Pons (tissue), 1 donor: ENCODE measurements around the gene AP5Z1.

Experiments used
- DNase-seq: peaks from one replicate; pipeline ENCODE4 v3.0.0-alpha.2; 2016; ENCODE audit warnings: low spot score

Gene AP5Z1

DNA sequence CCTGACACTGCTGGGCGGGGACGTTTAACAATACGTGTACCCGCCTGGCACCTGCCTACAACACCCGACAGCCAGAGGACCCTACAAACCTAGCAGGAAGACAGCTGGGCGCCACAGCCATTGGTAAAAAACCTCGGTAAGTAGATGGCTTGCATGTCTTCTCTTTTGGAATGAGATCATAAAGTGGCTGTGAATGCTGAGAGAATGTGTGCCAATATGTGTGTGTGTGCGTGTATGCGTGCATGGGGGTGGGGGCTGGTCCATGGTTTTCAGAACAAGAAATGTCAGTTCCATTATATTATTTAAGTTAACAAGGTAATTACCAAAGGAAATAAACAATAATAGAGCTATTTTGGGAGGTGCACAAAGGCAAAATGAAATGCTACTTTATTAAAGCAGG lies 47.3 kb downstream of the AP5Z1 start:
- no peak for DNase-seq

DNA sequence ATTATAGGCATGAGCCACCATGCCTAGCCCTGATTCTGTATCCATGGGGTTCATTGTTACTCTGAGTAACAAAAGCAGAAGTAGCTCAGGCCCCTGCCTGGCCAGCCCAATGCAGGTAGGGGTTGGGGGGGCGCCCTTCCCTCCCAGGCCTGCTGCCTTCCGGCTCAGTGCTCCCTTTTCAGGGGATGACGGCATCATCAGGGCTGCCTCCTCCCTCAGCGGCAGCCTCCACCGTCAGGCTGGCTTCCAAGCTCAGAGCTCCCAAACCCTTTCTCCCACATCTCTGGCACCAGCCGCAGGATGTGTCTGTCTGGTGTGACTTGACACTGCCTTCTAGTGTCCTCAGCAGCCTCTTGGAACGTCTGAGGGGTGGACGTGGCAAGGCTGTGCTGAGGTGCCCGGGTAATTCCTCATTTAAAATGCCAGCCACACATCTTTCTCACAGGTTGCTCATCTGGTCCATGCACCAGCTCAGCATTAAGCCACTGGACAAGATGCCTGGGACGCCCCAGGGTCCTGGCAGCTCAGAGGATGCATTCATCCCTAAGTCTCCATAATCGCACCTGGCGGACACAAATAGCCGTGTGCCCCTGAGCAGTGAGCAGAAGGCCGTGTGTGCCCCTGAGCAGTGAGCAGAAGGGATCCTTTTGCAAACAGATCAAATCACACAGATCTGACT lies 48.2 kb downstream of the AP5Z1 start:
- DNase-seq = no peak

DNA sequence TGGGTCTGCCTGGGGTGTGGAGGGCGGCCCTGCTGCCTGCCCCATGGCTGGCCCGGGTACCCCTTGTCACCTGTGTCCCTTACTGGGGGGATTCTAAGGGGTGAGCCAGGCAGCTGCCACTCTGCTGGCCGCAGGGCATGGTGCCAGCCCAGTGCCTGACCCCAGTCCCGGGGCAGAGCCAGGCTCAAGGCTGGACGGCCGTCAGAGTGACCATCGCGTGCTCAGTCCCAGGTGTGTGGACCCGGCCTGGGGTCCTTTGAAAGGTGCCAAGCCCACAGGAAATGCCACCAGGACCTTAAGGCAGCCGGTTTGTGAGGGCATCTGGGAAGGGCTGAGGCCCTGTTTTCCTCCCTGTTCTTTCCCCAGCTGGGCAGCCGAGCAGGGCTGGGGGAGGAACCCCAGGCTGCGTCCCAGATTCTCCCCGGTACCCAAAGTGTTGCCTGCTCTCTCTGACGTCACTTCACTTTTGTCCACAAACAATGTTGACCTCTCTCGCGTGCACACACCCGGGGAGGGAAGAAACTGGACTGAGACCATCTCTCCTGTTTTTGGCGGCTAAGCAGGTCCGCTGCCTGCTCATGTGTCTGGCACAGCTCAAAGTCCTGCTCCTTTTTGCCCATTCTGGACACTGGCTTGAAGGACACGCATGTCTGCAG lies 48.8 kb downstream of the AP5Z1 start:
- DNase-seq = no peak

DNA sequence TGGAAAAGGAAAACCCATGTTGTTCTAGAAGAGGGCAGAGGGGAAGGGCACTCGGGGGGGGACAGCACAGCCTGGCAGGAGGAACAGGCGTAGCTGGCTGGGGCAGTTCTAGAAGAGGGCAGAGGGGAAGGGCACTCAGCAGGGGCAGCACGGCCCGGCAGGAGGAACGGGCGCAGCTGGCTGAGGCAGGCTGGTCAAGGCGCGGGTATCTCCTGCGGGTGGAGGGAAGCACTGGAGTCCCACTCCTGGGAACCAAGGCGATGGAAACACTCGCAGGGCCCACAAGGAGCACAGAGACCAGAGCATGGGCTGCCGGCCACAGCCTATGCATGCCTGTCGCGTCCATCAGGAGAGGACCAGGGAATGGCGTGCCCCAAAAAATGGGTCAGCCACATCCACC lies 49.7 kb downstream of the AP5Z1 start:
- no peak for DNase-seq

DNA sequence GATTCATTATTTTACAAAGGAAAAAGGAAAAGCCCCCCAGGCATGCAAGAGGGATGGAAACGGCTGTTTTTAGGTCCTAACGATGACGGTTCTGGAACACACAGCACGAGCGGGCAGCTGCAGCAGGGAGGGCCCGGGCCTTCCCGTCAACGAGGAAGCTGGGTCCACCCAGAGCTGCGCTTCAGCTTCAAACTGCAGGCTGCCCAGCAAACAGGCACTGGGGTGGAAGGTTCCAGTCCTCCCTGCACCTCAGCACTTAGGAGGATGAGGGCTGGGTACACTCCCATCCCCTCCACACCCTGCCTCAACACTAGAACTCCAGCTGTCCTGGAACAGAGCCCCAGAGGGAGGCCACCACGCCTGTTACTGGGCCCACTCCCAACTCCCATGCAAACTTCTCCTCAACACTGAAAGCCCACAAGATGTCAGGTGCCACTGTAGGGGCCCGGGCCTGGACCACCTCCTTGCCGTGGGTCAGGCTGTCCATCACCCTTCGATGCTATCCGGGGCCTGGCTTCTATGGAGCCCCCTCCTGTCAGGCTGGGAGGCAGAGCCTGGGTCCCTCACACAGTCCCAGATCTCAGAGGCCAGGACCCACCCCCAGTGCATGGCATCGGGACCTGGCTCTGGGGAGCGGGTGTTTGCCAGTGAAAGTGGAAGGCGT lies 53.4 kb downstream of the AP5Z1 start:
- DNase-seq = no peak

DNA sequence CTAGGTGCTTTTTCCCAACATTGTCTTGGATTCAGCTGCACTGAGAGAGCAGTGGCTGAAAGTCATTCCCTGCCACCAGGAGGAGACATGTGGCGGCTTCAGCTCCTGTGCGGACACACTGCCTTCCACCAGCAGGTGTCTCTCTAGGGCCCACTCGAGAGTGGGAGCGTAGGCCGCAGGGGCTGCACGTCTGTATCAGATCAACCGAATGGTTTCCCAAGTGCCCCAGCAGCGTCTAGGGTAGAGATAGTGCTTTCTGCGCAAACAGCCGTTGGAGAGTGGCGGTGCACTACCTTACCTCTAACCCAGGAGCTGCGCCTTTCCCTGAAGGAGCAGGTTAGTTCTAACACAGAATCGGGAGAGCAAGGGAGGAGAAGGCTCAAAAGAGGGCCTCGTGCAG lies 54.8 kb downstream of the AP5Z1 start:
- peak; percentile 50 for DNase-seq

DNA sequence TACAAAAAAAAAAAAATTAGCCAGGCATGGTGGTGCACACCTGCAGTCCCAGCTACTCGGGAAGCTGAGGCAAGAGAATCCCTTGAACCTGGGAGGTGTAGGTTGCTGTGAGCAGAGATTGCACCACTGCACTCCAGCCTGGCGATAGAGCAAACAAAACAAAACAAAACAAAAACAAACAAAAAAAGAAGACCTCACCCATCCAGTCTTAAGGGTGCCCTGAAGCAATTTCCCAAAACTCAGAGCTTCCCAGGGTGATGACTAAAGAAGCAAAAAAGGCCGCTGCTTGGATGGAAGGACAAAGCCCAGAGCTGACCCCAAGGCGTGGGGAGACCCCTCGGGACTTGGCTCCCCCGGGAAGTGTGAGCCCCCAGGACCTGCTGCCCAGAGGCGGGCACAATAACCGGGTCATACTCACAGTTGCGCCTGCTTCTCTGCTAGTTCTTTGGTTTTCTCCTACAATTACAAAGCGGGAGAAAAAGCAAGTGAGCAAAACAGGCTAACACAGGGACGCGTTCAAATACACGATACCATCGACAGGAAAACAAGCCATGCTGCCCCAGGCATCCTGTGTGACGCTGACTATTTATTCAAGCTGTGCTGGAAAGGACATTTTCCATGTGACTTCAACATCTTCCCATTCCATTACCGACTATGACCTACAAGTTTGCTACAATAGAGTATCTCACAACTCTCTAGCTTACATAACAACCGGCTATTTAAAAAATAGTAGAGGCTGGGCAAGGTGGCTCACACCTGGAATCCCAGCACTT lies 56.5 kb downstream of the AP5Z1 start:
- DNase-seq = no peak

DNA sequence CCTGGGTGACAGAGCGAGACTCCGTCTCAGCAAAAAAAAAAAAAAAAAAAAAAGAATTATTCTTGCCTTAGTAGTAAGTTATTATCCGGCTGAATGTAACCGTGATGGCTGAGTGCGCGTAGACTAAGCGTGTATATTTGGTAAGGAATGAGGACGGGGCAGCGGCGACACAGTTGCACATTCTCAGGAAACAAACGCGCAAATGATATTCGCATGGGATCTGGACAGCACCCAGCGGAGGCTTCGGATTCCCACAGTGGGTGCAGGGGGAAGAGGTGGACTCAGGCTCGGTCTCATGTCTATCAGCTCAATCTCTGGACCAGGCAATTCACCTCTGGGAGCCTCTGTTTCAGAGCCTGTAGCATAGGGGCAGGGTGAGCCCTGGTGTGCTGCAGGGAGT lies 57.3 kb downstream of the AP5Z1 start:
- no peak for DNase-seq

DNA sequence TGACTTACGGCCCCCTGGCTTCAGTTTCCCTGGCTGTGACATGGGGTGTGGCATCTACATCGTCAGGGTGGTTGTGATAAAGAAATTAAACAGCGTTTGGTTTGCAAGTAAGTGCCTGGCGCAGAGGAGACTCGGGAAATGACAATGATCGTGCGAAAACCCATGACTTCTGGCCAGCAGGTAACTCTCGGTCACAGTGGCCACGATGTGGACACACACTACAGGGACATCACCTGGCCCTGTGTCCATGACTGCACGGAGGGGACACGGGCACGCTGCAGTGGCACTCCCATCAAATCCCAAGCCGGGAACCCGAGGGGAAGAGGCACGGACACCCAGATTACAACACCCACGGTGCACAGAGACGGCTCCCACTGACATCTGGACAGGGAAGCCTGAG lies 57.8 kb downstream of the AP5Z1 start:
- no peak for DNase-seq

DNA sequence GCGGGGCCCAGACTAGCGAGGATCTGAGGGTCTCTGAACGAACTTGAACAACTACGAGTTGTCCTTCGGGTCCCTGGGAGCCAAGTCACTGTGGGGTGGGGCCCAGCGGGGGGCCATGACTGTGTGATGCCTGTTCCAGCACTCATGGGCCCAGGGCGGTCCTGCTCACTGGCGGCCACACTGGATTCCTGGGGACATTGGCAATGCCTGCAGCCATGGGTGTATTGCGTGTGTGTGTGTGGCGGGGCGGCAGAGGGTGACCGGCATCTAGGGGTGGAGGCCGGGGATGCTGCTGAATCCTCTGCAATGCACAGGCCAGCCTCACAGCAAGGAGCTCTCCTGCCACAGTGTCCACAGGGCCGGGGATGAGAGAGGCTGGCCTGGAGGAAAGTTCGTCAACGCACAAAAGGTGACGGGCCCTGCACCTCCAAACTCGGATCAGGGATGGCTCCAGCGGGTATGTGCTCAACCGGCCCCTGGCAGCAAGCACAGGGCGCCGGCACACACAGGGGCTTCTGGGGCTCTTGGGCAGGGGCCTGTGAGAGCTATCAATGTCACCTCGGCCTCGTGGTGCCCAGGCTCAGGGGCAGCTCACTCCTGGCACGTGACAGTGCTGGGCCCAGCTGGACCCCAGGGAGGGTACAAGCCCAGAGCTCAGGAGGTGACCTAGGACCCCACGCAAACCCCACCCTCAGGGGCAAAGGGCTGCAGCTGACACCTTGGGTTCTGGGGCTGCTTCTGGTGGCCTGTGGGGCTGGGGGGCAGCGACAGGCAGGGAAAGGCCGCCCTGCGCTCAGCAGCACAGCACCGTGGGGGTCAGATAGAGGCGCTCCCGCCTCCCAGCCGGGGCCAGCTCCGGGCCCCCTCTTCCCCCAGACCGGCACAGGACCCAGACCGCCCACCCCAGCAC lies 58.5 kb downstream of the AP5Z1 start:
- DNase-seq = no peak

DNA sequence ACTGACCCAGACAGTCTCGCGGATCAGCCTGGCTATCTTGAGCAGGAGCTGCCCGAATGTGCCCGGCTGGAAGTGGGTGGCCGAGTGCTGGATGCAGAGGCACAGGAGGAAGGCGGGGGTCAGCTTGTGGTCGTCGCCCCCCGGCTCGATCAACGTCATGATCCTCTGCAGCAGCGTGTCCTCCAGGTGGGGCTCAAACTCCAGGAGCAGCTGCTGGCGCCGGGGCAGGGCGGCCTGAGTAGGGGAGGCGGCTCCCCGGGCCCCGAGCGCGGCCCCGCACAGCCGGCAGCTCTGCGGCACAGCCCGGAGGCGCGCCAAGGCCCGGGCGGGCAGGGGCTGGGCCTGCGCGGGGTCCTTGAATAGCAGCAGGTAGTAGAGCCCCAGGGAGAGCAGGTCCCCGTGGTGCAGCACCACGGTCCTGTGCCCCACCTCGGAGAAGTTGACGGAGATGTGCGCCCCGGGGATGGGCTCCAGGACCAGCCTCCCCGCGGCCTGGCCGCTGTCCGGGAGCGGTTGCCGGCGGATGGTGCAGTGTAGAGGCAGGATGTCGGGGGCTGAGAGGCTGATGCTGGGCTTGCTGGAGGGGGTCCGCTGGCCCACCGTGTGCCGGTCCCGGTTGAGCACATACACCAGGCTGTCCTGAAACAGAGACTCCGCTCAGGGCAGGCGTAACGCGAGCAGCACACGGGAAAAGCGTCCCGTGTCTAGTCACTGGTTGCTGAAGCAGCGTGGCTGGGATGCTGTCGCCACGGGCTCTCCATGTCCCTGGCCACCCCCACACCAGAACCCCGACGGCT lies 59.4 kb downstream of the AP5Z1 start:
- no peak for DNase-seq

DNA sequence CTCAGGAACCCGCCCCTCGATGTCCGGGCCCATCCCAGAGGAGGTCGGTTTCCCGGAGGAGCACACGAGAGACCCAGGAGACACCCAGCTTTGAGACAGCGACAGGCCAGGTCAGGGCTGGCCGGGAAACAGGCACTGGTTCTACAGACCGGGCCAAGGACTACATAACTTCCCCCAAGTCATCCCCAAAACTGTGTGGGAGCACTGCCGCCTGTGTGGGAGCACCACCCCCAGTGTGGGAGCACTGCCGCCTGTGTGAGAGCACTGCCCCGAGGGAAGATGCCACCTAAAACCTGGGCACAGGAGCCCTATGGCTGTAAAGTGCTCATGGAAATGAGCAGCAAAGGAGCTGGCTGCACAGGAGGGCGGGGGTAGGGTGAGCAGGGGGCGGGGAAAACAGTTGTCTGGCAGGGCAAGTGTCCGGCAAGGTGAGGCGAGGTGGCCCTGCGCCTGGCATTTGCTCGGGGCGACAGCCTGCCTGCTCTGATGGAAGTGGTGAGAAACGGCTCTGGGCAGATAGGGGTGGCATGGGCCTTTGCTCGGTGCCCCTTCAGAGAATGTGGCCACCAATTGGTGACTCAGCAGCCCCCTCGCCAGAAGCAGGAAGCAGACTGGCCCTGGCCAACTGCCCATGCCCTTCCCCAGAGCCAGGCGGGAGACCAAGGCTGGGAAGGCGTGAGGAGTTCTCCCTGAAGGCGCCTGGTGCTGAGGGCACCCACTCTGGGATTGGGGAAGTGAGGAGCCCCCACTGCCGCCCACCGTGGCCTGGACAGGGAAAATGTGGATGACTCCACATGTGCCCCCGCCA lies 60.2 kb downstream of the AP5Z1 start:
- DNase-seq = no peak

DNA sequence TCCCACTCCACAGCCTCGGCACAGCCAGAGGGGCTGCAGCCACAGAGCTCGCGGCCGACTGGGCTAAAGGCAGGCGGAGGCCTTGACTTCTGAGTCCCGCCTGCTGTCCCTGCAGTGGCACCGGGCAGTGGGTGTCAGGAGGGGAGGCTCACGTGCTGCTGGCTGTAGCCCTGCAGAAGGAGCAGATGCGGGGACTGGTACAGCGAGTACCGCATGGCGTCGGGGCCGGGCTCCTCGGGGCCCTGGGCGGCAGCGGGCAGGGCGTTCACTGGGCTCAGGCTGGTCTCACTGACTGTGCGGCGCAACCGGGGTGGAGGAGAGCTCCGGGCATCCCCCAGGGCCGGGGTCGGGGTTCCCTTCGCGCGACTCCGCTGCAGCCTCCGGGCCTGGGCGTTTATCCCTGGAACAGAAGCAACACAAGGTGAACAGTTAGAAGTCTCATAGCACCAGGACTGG lies 60.8 kb downstream of the AP5Z1 start:
- DNase-seq = no peak

DNA sequence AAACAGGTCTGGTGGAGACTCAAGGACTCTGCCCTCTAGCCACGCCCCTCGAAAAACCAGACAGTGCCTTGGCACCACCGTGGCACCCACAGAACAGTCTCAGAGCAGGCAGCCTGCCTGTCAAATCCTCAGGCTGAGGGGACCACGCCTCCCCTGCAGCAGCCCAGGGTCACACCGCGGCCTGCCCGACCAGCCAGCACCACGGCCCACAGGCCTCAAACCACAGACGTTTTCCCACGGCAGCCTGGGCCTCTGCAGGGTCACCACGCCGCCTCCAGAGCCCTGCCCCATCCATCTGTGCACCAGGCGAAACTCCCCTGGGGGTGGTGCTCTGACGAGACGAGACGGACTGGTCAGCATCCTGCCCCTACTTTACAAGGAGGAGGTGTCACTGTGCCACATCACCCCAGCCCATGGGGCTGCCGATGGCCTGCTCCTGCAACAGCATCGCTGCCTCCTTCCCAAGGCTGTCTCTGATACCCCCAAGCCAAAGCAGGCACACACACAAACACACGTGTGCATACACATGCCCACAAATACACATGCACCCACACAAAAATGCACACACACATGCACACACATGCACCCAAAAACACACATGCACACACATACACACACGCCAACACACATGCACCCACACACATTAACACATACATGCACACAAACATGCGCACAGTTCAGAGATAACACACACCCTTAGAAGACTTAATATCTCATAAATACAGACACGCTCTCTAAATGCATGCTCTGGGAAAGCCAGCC lies 61.8 kb downstream of the AP5Z1 start:
- no peak for DNase-seq

DNA sequence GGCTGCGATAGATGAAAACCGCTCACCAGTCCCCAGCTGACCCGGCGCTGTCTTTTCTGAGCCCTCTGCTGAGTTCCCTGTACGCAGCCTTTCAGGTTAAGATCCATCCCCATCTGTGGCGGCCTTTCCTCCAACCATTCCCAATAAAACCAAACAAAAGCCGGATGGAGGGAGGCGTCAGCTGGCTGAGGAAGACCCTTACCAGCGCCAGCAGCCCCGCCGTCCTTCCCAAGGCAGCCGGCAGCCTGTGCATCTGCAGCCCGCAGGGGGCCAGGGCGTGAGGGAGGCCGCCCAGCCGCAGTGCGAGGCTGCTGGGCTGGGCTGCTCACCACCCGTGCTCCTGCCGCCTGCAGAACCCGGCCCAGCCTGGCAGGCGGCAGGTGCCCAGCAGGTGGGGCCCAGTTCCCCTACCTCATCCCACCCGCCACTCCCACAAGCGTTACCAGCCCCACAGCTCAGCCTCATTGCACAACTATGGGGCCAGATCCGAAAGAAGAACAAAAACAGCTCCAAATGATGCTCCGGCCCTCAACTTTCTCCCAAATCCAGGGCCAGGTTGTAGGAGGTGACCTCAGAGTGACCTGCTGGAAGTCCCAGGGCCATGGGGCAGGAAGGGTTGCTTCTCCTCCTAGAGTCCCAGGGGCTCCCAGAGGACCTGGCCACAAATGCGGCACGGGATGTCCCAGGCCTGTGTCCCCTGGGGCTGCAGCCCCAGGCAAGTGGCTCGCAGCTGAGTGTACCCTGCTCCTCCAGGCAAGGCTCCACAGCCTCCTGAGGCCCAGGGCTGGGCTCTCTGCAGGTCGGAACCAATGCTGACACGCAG lies 62.6 kb downstream of the AP5Z1 start:
- no peak for DNase-seq

DNA sequence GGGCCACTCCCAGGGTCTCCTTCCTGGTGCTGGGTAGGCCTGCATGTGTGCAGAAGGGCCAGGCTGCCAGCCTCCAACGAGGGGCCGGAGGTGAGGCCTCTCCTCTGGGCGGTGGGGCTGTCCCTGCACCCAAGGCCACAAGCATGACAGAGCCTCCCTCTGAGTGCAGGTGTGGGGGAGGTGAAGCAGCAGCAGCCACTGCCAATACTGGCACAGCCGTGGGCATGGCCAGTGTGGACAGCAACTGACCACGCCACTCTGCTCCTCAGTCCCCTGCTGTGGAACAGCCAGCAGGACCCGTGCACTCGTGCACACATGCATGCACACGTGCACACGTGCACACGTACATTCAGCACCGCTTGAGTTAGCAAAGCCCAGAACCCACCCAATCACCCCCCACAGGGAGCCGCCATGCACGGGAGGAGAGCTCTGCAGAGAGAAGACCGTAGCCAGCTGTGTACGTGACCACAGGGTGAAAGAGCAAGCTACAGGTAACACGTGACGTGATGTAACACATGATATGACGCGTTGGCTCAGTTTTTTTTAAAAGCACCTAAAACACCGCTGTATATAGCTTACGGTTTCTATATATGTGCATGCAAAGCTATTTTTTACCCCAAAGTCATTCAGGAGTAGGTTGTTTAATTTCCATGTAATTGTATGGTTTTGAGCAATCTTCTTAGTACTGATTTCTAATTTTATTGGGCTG lies 63.4 kb downstream of the AP5Z1 start:
- DNase-seq = no peak

DNA sequence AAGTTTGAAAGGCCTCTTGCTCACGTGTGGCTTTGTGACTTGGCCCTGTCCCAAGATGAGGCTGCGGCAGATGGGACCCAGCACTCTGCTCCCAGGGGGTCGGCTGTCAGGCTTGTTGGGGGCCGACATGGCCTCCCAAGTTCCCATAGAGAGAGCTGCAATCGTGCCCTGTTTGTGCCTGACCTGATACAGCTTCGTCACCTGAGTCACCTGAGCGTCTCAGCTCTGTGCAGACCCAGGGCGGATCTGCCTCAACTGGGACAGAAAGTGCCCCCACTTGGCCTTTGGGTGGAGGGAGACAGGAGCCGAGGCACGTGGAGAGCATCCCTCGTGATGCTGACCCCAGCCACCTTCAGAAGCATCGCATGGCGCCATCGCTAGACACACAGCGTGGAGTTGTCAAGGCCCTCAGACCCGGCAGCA lies 64.7 kb downstream of the AP5Z1 start:
- DNase-seq = no peak
